Esophagus muscularis mucosa (tissue), 3 donors: Measurements from ENCODE around the gene ADAMTS13.

ENCODE experiments used
- POLR2A ChIP-seq: fragments of 450-650 bp; IDR thresholded peaks from one replicate; pipeline ENCODE4 v1.6.1; 2017; ENCODE audit warnings: antibody characterized with exemption, moderate library complexity, mild to moderate bottlenecking, low read depth
- TF ChIP-seq, protein P1 (sequence below), 3 experiments: fragments of 200-600 bp in 2 of 3; fragments of 450-650 bp in 1 of 3; sonication (generic) in 2 of 3; IDR thresholded peaks; one replicate each; pipeline ENCODE4 v1.5.1; 2017 to 2019; ENCODE audit warnings: antibody characterized with exemption in 3 of 3, mild to moderate bottlenecking in 2 of 3, moderate library complexity in 1 of 3

DNA sequence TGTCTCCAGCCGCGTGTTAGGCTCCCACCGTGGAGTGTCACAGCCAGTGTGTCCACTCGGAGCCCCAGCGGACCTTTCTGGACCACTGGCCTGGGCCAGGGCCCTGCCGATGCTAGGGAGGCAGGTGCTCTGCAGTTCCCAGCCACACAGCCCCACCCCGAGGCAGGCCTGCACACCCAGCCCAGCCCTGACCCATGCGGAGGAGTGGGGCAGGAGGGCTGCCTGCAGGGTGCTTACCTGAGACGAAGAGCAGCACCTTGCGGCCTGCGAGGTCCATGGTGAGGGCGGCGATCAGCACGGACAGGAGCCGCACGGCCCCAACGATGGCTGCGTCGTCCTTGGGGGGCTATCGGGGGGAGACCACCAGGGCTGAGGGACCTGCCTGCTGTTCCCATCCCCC is 51.6 kb downstream of the ADAMTS13 start:
- TF ChIP-seq, protein P1, sequence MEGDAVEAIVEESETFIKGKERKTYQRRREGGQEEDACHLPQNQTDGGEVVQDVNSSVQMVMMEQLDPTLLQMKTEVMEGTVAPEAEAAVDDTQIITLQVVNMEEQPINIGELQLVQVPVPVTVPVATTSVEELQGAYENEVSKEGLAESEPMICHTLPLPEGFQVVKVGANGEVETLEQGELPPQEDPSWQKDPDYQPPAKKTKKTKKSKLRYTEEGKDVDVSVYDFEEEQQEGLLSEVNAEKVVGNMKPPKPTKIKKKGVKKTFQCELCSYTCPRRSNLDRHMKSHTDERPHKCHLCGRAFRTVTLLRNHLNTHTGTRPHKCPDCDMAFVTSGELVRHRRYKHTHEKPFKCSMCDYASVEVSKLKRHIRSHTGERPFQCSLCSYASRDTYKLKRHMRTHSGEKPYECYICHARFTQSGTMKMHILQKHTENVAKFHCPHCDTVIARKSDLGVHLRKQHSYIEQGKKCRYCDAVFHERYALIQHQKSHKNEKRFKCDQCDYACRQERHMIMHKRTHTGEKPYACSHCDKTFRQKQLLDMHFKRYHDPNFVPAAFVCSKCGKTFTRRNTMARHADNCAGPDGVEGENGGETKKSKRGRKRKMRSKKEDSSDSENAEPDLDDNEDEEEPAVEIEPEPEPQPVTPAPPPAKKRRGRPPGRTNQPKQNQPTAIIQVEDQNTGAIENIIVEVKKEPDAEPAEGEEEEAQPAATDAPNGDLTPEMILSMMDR (IDR thresholded peaks at IDR 0.05): no peak
- no peak for TF ChIP-seq POLR2A
